Measurements from ENCODE around the gene SENP5.

DNA sequence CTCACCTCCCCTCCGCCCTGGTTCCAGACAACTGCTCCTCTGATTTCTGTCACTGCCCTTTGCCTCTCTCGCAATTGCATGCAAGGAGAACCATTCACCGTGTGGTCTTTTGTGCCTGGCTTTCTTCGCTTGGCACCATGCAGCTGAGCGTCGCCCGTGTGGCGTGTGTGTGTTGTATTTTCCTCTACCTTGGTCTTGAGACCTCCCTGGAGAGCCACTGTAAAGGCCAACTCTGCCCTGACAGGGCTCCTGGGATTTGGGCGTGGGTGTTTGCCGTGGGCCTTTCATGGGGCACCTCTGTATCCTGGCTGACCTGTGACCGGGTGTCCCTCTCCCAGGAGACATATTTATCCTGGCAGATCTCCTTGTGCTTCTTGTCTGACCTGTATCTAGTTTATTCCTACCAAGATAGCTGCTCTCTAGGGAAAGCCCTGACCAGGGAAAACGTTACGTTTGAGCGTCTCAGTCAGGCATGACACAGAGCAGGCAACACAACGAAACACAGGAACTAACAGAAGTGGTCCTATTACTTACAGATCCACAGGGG, 102.9 kb downstream of the SENP5 start:
- no peak for TF ChIP-seq POLR2AphosphoS5 (IDR thresholded peaks at IDR 0.05; ENCODE audit: low read depth, low read length)
- TF ChIP-seq SIN3A (IDR thresholded peaks at IDR 0.05; ENCODE audit: borderline replicate concordance, insufficient read depth, low read length) = no peak
- TF ChIP-seq REST (IDR thresholded peaks at IDR 0.05; ENCODE audit: insufficient read depth in 1 of 2, low read depth in 2 of 2, low read length in 2 of 2) = no peak
- no peak for TF ChIP-seq TAF1 (IDR thresholded peaks at IDR 0.05; ENCODE audit: borderline replicate concordance, insufficient read depth, low read length)
- TF ChIP-seq FOXP2 (optimal IDR thresholded peaks at IDR 0.05; ENCODE audit: borderline replicate concordance, extremely low read depth, extremely low read length, insufficient read depth) = no peak
